ENCODE results near the gene SCN2A. TPM values are rescaled to one million over a fixed set of nuclear protein-coding genes. Genes with fewer than 3 reads are reported as not detected.

SCN2A gene
- total and polyA plus RNA-seq, 2 donors (not counting 1 experiment from before 2014, with no cell fraction given): 0.22 to 0.24 TPM

- Histone ChIP-seq H3K4me3 (ENCODE audit: control extremely low read depth in 1 of 5, extremely low read depth in 1 of 5, insufficient read depth in 1 of 5, low read depth in 2 of 5, low read length in 4 of 5) (peak within 1 kb of the TSS; percentile 23 to 71 (median 48)), H3K9ac (ENCODE audit: low read length) (peak within 1 kb of the TSS; percentile 43), H3K79me2 (ENCODE audit: control insufficient read depth, insufficient read depth, low read length) (peaks cover 35% of the 10 kb centered on the region), H4K20me1 (ENCODE audit: control insufficient read depth, insufficient read depth, low read length, poor library complexity, severe bottlenecking) (no peaks in the 10 kb centered on the region), H3K27me3 (replicated peaks in 1 of 4; ENCODE audit: control extremely low read depth in 1 of 4, control insufficient read depth in 3 of 4, insufficient read depth in 4 of 4, low read length in 3 of 4) (no peaks in the 10 kb centered on the region), H2AFZ (ENCODE audit: insufficient read depth, low read depth, low read length, poor library complexity, severe bottlenecking) (peak within 1 kb of the TSS; percentile 66), H3K27ac (ENCODE audit: low read length in 2 of 2) (peak within 1 kb of the TSS in 1 of 2 donors; percentile 53), H3K9me3 (ENCODE audit: control extremely low read depth in 1 of 3, control insufficient read depth in 2 of 3, insufficient read depth in 1 of 3, low read length in 2 of 3) (no peaks in the 10 kb centered on the region), H3K4me1 (ENCODE audit: control insufficient read depth in 2 of 2, insufficient read depth in 2 of 2, low read length in 2 of 2) (peaks cover 9 to 28% of the 10 kb centered on the region in 2 donors), H3K4me2 (replicated peaks; ENCODE audit: low read depth, low read length, poor library complexity, severe bottlenecking) (peak within 1 kb of the TSS; percentile 63), H3K36me3 (replicated peaks in 1 of 2; ENCODE audit: control extremely low read depth in 1 of 2, control insufficient read depth in 1 of 2, extremely low read depth in 1 of 2, insufficient read depth in 2 of 2, low read length in 1 of 2) (peaks cover 0 to under 1% of the 10 kb centered on the region in 2 experiments)
- H3K4me1 Mint-ChIP-seq: peaks cover 27% of the 10 kb centered on the region
- peak within 1 kb of the TSS; percentile 68 for H3K4me3 Mint-ChIP-seq
- ATAC-seq (ENCODE audit: low read depth) (peak; percentile 62), DNase-seq (peak; percentile 73)
- no CpG with 5 or more reads among the region's 8 CpGs for whole genome bisulfite sequencing (ENCODE audit: insufficient coverage)
- TF ChIP-seq CTCF (IDR thresholded peaks at IDR 0.05): peak; percentile 83
- TF ChIP-seq EZH2 (IDR thresholded peaks at IDR 0.05; ENCODE audit: borderline replicate concordance, insufficient read depth, low read depth, low read length, poor library complexity, severe bottlenecking): no peak
- H3K27me3 Mint-ChIP-seq: peaks cover 3% of the 10 kb centered on the region
- H3K27ac Mint-ChIP-seq: peak within 1 kb of the TSS; percentile 12
- CTCF ChIA-PET: interaction anchor here (0.7 to 12.1 kb wide), 35 partner anchors 8 to 670 kb away, joined by 3 to 219 read pairs (median 4); no protein-coding TSS in a partner anchor
- intact Hi-C loops (cut with micrococcal nuclease): loop anchor here (1.0 to 5.0 kb wide), 7 partner anchors 11 to 467 kb away; no protein-coding TSS in a partner anchor
- H3K9me3 Mint-ChIP-seq (ENCODE audit: insufficient read depth): no peaks in the 10 kb centered on the region
- POLR2A ChIA-PET: interaction anchor here (0.6 to 1.3 kb wide), 2 partner anchors 11 to 240 kb away, joined by 4 to 5 read pairs; no protein-coding TSS in a partner anchor
These were observed 35.3 kb upstream of the SCN2A start, which contains the start of gene SCN3A for GRCh38 chr2:165203689-165204559. SCN3A (minus strand) TSS chr2:165204050; CDS start chr2:165176394, 27,656 bp downstream.
